HG03103 (cell line): ENCODE data around the gene ATP8A2.
"Not testable (repeated sequence)": the region's sequence is repeated elsewhere in the genome, so short reads cannot be mapped to it uniquely, and the experiment has no call there.

Experiments used
- ATAC-seq: cut with Tn5 transposase; IDR thresholded peaks from one replicate; pipeline ENCODE4 v1.9.1; 2021; ENCODE audit warnings: low read depth; ENCODE audit not compliant: unreplicated experiment

ATP8A2 gene

GRCh38 chr13:25756251-25756650, 384.5 kb downstream of the ATP8A2 start:
- ATAC-seq = no peak

GRCh38 chr13:25756912-25757311, 385.1 kb downstream of the ATP8A2 start:
- no peak for ATAC-seq

GRCh38 chr13:25761041-25761440, 389.3 kb downstream of the ATP8A2 start:
- no peak for ATAC-seq

- no peak for ATAC-seq
These were observed 390.5 kb downstream of the ATP8A2 start for GRCh38 chr13:25762281-25762680.

GRCh38 chr13:25762795-25763377, 391.1 kb downstream of the ATP8A2 start:
- no peak for ATAC-seq

GRCh38 chr13:25764378-25764777, 392.6 kb downstream of the ATP8A2 start:
- ATAC-seq = no peak

GRCh38 chr13:25765266-25765665, 393.5 kb downstream of the ATP8A2 start:
- no peak for ATAC-seq

GRCh38 chr13:25766576-25766975, 394.8 kb downstream of the ATP8A2 start:
- ATAC-seq = no peak

- ATAC-seq = no peak
These were observed 395.2 kb downstream of the ATP8A2 start for GRCh38 chr13:25766991-25767390.

- ATAC-seq = no peak
These were observed 396.6 kb downstream of the ATP8A2 start for GRCh38 chr13:25768376-25768775.

GRCh38 chr13:25768838-25769237, 397.1 kb downstream of the ATP8A2 start:
- no peak for ATAC-seq

GRCh38 chr13:25770601-25771000, 398.8 kb downstream of the ATP8A2 start:
- ATAC-seq = no peak

- no peak for ATAC-seq
These were observed 399.4 kb downstream of the ATP8A2 start for GRCh38 chr13:25771202-25771601.

- ATAC-seq = no peak
These were observed 400.1 kb downstream of the ATP8A2 start for GRCh38 chr13:25771641-25772478.

GRCh38 chr13:25772534-25772933, 400.8 kb downstream of the ATP8A2 start:
- not testable (repeated sequence) for ATAC-seq

GRCh38 chr13:25774056-25774455, 402.3 kb downstream of the ATP8A2 start:
- ATAC-seq = not testable (repeated sequence)

- ATAC-seq = no peak
These were observed 403.5 kb downstream of the ATP8A2 start for GRCh38 chr13:25775275-25775674.

GRCh38 chr13:25775986-25776385, 404.2 kb downstream of the ATP8A2 start:
- no peak for ATAC-seq

GRCh38 chr13:25776722-25777121, 404.9 kb downstream of the ATP8A2 start:
- no peak for ATAC-seq

GRCh38 chr13:25777509-25777908, 405.7 kb downstream of the ATP8A2 start:
- ATAC-seq = no peak

GRCh38 chr13:25778365-25778764, 406.6 kb downstream of the ATP8A2 start:
- no peak for ATAC-seq

GRCh38 chr13:25778808-25779305, 407.1 kb downstream of the ATP8A2 start:
- ATAC-seq = no peak
